ENCODE measurements around the gene FADS1. TPM values are rescaled to one million over a fixed set of nuclear protein-coding genes. Genes with fewer than 3 reads are reported as not detected.

Gene FADS1
- total RNA-seq, 4 donors from 2014 or later = 20.8 to 37.4 (median 32.0) TPM

DNA sequence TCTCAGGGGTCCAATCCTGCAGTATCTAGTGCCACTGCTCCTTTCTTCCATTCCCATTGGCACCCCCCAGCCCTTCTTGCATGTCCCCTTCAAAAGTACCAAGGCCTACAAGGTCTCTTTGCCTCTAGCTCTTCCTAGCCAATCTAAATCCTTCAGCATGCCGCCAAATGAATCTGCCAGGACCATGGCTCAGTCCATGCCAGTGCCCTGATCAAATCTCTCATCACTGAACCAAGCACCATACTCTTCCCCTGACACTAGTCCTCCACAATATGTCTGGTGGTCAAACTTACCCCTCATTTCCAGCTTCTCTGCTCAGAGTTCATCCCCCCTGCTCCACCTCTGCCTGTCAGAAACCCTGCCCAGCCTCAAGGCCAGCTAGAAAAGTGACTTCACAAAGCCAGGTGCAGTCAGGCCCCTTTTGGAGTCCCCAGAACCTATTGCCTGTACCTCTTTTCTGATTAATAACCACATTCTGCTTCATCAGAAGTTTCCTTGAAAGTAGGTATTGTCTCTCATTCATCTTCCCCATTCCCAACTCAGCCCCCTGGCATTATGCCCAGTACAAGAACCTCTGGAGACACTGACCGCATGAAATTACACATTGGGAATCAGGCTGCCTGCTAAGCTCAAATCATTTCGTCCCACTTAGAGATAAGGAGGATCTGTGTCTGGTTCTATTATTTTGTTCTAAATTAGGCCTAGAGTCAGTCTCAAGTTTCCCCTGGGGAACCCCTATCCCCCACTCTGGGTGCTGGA is 12.7 kb downstream of the FADS1 start:
- Histone ChIP-seq H3K27ac (no peak overlapping the region), H3K4me3 (no peak overlapping the region), H3K27me3 (no peaks in the 10 kb centered on the region), H3K4me1 (no peaks in the 10 kb centered on the region), H3K36me3 (peaks cover 0 to 80% of the 10 kb centered on the region in 2 donors), H3K9me3 (no peaks in the 10 kb centered on the region)
- TF ChIP-seq EP300 (IDR thresholded peaks at IDR 0.05) (no peak), POLR2A (IDR thresholded peaks at IDR 0.05) (no peak), POLR2AphosphoS5 (IDR thresholded peaks at IDR 0.05) (no peak)
- TF ChIP-seq, protein P1, sequence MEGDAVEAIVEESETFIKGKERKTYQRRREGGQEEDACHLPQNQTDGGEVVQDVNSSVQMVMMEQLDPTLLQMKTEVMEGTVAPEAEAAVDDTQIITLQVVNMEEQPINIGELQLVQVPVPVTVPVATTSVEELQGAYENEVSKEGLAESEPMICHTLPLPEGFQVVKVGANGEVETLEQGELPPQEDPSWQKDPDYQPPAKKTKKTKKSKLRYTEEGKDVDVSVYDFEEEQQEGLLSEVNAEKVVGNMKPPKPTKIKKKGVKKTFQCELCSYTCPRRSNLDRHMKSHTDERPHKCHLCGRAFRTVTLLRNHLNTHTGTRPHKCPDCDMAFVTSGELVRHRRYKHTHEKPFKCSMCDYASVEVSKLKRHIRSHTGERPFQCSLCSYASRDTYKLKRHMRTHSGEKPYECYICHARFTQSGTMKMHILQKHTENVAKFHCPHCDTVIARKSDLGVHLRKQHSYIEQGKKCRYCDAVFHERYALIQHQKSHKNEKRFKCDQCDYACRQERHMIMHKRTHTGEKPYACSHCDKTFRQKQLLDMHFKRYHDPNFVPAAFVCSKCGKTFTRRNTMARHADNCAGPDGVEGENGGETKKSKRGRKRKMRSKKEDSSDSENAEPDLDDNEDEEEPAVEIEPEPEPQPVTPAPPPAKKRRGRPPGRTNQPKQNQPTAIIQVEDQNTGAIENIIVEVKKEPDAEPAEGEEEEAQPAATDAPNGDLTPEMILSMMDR (IDR thresholded peaks at IDR 0.05) = no peak
- ATAC-seq = no peak
- WGBS, 2 donors (ENCODE audit: low coverage in 1 of 2) = 39 to 59% methylated on average over 3 of the region's 3 CpGs

DNA sequence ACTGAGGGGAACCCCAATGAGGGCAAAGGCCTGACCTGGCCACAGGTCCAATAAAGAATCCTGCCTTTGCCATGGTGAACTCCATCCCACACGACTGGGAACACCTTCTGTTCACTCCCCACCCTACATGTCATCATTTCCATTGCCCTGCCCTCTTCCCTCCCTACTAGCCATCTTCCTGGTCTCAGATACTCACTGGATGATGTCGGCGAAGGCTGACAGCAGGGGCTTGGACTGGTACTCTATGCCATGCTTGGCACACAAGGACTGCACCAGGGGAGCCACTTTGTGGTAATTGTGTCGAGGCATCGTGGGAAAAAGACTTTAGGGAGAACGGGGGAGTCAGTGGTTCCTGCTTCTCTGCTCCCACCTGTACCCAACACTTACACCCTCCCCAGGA is 14.2 kb downstream of the FADS1 start:
- peaks cover 0 to 65% of the 10 kb centered on the region in 2 donors for H3K36me3 ChIP-seq
- WGBS, 2 donors (ENCODE audit: low coverage in 1 of 2) = 95% methylated on average over 2 of the region's 6 CpGs; no CpG with 5 or more reads in 1 of the 2 donors
- peaks cover 0 to 11% (median 3%) of the 10 kb centered on the region in 3 donors for H3K4me1 ChIP-seq
- TF ChIP-seq POLR2AphosphoS5 (IDR thresholded peaks at IDR 0.05) = no peak
- no peak for TF ChIP-seq EP300 (IDR thresholded peaks at IDR 0.05)
- TF ChIP-seq, protein P1 (IDR thresholded peaks at IDR 0.05) = no peak
- TF ChIP-seq POLR2A (IDR thresholded peaks at IDR 0.05) = no peak
- no peaks in the 10 kb centered on the region for H3K9me3 ChIP-seq
- no peak overlapping the region for H3K4me3 ChIP-seq
- H3K27ac ChIP-seq = no peak overlapping the region
- ATAC-seq = no peak
- no peaks in the 10 kb centered on the region for H3K27me3 ChIP-seq

DNA sequence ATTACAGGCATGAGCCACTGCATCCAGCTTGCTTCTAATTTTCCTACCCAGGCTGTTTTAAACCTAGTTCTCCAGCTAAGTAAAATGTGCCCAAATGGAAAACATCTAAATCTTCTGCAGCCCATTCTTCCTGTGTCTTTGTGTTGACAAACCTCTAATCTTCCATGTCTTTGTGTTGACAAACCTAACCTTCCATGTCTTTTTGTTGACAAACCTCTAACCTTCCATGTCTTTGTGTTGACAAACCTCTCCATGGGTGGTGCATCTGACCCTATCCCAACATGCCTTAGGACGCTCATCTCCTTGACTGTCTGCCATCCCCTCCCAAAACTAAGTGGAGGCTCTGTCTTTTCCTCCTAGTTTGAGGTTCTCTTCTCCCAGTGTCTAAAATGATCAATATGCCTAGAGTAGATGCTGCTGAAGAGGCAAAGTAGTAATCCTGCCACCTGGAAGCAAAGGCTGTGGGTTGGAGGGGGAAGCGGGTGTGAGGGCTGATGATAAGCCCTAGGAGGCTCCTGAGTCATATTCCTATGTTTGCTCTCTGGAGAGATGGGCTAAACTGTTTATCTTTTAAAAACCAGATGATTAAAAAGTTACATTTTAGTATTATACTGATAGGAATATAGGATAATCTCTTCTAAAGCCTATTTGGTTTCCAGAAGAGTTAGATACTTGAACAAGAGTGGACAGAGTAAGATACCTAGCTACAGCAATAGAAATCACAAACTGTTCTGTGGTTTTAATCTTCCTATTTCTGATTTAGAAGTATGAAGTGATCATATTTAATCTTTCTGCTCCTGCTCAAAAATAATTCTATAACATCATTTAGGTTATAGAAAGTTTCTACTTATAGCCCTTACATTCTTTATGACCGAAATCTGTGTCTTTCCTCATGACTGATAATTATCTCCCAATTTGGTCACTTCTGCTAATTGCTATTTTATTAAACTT is 16.2 kb downstream of the FADS1 start:
- no peak for ATAC-seq
- no peaks in the 10 kb centered on the region for H3K9me3 ChIP-seq
- no peak overlapping the region for H3K4me3 ChIP-seq
- peaks cover 0 to 16% (median 7%) of the 10 kb centered on the region in 3 donors for H3K4me1 ChIP-seq
- TF ChIP-seq, protein P1 (IDR thresholded peaks at IDR 0.05) = no peak
- no peak for TF ChIP-seq POLR2AphosphoS5 (IDR thresholded peaks at IDR 0.05)
- 82 to 84% methylated on average over 2 to 3 of the region's 3 CpGs for WGBS, 2 donors (ENCODE audit: low coverage in 1 of 2)
- H3K27ac ChIP-seq = no peak overlapping the region
- no peaks in the 10 kb centered on the region for H3K27me3 ChIP-seq
- peaks cover 0 to 57% of the 10 kb centered on the region in 2 donors for H3K36me3 ChIP-seq

DNA sequence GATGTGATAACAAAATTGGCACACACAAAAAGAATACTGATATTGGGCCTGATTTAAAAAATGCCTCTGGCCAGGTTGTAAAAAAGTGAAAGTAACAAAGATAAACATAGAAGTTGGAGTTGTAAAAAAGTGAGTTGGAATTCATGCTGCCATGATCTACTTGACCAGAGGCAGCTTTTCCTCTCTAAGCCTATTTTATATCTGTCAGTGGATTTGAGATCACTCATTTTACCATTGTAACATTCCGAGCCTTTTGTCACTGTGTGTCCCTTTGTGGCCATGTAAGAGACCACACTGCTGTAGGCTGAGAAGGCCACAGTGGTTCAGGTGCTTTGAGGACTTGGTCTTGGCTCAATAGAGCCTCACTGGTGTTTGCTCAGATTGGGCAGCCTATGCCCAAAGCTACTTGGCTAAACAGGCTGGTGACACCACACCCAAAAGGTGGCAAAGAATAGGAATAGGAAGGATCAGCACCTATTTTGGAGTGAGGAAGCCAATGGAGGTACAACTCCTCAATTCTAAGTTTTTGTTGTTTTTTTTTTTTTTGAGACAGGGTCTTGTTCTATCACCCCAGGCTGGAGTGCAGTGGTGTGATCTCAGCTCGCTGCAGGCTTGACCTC is 17.0 kb downstream of the FADS1 start:
- Histone ChIP-seq H3K36me3 (peaks cover 0 to 52% of the 10 kb centered on the region in 2 donors), H3K9me3 (no peaks in the 10 kb centered on the region), H3K27me3 (no peaks in the 10 kb centered on the region), H3K4me1 (peaks cover 0 to 16% (median 7%) of the 10 kb centered on the region in 3 donors), H3K27ac (no peak overlapping the region), H3K4me3 (no peak overlapping the region)
- TF ChIP-seq POLR2A (IDR thresholded peaks at IDR 0.05) (no peak), POLR2AphosphoS5 (IDR thresholded peaks at IDR 0.05) (no peak), EP300 (IDR thresholded peaks at IDR 0.05) (no peak)
- TF ChIP-seq, protein P1 (IDR thresholded peaks at IDR 0.05) = no peak
- WGBS, 2 donors (ENCODE audit: low coverage in 1 of 2) = 94 to 100% methylated on average over 2 of the region's 2 CpGs
- ATAC-seq = no peak
